HCT116 (cell line): ENCODE data around the gene ADGRG6. TPM values are rescaled to one million over a fixed set of nuclear protein-coding genes. Genes with fewer than 3 reads are reported as not detected.

ENCODE experiments used
- ATAC-seq: fragments of 200-7000 bp; cut with Tn5 transposase; 2 replicates; pipeline ENCODE4 v1.9.1; 2020; ENCODE audit warnings: mild to moderate bottlenecking, moderate library complexity
- BruUV-seq: library from RNA; stranded (reverse); fragments of 400-500 nt; replicated peaks from 2 replicates; lab custom pipeline; 2021; lab: Mats Ljungman, UMichigan
- CTCF ChIA-PET: fragments of 300-600 bp; sonication (Branson Sonifier 250); formaldehyde crosslinking; loops from one replicate; lab custom pipeline; 2021; ENCODE audit warnings: antibody characterized with exemption; lab: Charles Lee
- POLR2A ChIA-PET: fragments of 300-600, 350-600 bp; sonication (Branson Sonifier 250); formaldehyde crosslinking; loops from one replicate; lab custom pipeline; 2021; ENCODE audit warnings: antibody characterized with exemption; lab: Charles Lee
- RAD21 ChIA-PET, 2 experiments: fragments of 300-600 bp; sonication (Branson Sonifier 250); formaldehyde crosslinking; loops; one replicate each; lab custom pipeline; 2023; ENCODE audit warnings: low total read pairs in 2 of 2; ENCODE audit not compliant: uncharacterized antibody in 2 of 2, unreplicated experiment in 2 of 2, low non-redundant PET in 1 of 2; lab: Charles Lee
- DNase-seq: peaks from one replicate; pipeline ENCODE4 v3.0.0-alpha.2; 2010; ENCODE audit warnings: low read depth, low spot score
- H2AFZ ChIP-seq: fragments of 200-600 bp; shearing (Covaris generic), sonication (generic); 2 replicates; pipeline ENCODE4 v1.6.1; 2017; ENCODE audit warnings: low read depth, mixed run types, mixed read lengths, antibody characterized with exemption, low read length; ENCODE audit not compliant: poor library complexity, severe bottlenecking
- H3K27ac ChIP-seq: 2 replicates; pipeline ENCODE4 v1.5.1; 2012; ENCODE audit warnings: low read depth, low read length
- H3K27me3 ChIP-seq: fragments of 200-600 bp; sonication (generic); 2 replicates; pipeline ENCODE4 v1.6.1; 2016; ENCODE audit warnings: mixed run types, low read length, mixed read lengths; ENCODE audit not compliant: insufficient read depth
- H3K36me3 ChIP-seq, 2 experiments: fragments of 200-500 bp in 1 of 2; fragments of 200-600 bp in 1 of 2; sonication (Bioruptor generic) in 1 of 2; sonication (generic) in 1 of 2; 2 replicates each; pipeline versions ENCODE4 v1.5.1 to v1.6.1; 2014 to 2016; ENCODE audit warnings: low read length in 2 of 2, inconsistent platforms in 1 of 2, mixed read lengths in 1 of 2, mixed run types in 1 of 2; ENCODE audit not compliant: insufficient read depth in 2 of 2, control insufficient read depth in 1 of 2
- H3K4me1 ChIP-seq, 2 experiments: fragments of 200-600 bp in 1 of 2; sonication (generic) in 1 of 2; 2 replicates each; pipeline versions ENCODE4 v1.5.1 to v1.6.1; 2012 to 2017; ENCODE audit warnings: low read length in 2 of 2, inconsistent platforms in 1 of 2, mild to moderate bottlenecking in 1 of 2, mixed read lengths in 1 of 2, mixed run types in 1 of 2, moderate library complexity in 1 of 2; ENCODE audit not compliant: insufficient read depth in 2 of 2, control insufficient read depth in 1 of 2
- H3K4me2 ChIP-seq: fragments of 200-600 bp; sonication (generic); 2 replicates; pipeline ENCODE4 v1.6.1; 2017; ENCODE audit warnings: mixed run types, low read length, mixed read lengths
- H3K4me3 ChIP-seq, 2 experiments: fragments of 200-600 bp in 1 of 2; sonication (generic) in 1 of 2; replicated peaks in 1 of 2; 2 replicates each; pipeline ENCODE4 v1.5.1; 2011 to 2016; ENCODE audit warnings: low read length in 2 of 2, control low read depth in 1 of 2, low read depth in 1 of 2, mild to moderate bottlenecking in 1 of 2, mixed read lengths in 1 of 2, mixed run types in 1 of 2
- H3K79me2 ChIP-seq: fragments of 200-600 bp; sonication (generic); 2 replicates; pipeline ENCODE4 v1.6.1; 2017; ENCODE audit warnings: mild to moderate bottlenecking, mixed run types, low read length, moderate library complexity, mixed read lengths; ENCODE audit not compliant: insufficient read depth
- H3K9ac ChIP-seq: fragments of 200-600 bp; sonication (generic); 2 replicates; pipeline ENCODE4 v1.6.1; 2016; ENCODE audit warnings: low read length, mixed read lengths
- H3K9me2 ChIP-seq: fragments of 200-600 bp; sonication (generic), shearing (Covaris generic); 2 replicates; pipeline ENCODE4 v1.6.1; 2017; ENCODE audit warnings: mixed run types, mild to moderate bottlenecking, moderate library complexity; ENCODE audit not compliant: insufficient read depth
- H3K9me3 ChIP-seq, 2 experiments: fragments of 200-500 bp in 1 of 2; fragments of 200-600 bp in 1 of 2; sonication (Bioruptor generic) in 1 of 2; sonication (generic) in 1 of 2; 2 replicates each; pipeline ENCODE4 v1.6.1; 2014 to 2017; ENCODE audit warnings: low read length in 2 of 2, mixed read lengths in 2 of 2, inconsistent platforms in 1 of 2, low read depth in 1 of 2, mild to moderate bottlenecking in 1 of 2, mixed run types in 1 of 2, moderate library complexity in 1 of 2; ENCODE audit not compliant: control insufficient read depth in 1 of 2, insufficient read depth in 1 of 2
- H4K20me1 ChIP-seq: fragments of 200-600 bp; sonication (generic), shearing (Covaris generic); 2 replicates; pipeline ENCODE4 v1.6.1; 2017; ENCODE audit warnings: mixed run types, mild to moderate bottlenecking, moderate library complexity; ENCODE audit not compliant: insufficient read depth
- CBX3 ChIP-seq: IDR thresholded peaks from 2 replicates; pipeline ENCODE4 v1.6.1; 2012; ENCODE audit warnings: low read depth
- CEBPB ChIP-seq: IDR thresholded peaks from 2 replicates; pipeline ENCODE4 v1.6.1; 2012; ENCODE audit warnings: low read depth
- EGR1 ChIP-seq: IDR thresholded peaks from 2 replicates; pipeline ENCODE4 v1.6.1; 2012; ENCODE audit warnings: low read depth
- EZH2 ChIP-seq: fragments of 200-600 bp; sonication (generic); IDR thresholded peaks from 2 replicates; pipeline ENCODE4 v1.6.1; 2017; ENCODE audit warnings: antibody characterized with exemption, mixed run types
- FOSL1 ChIP-seq: IDR thresholded peaks from 2 replicates; pipeline ENCODE4 v1.6.1; 2012; ENCODE audit warnings: low read depth
- POLR2AphosphoS5 ChIP-seq: IDR thresholded peaks from 2 replicates; pipeline ENCODE4 v1.6.1; 2011; ENCODE audit warnings: mild to moderate bottlenecking, low read depth, low read length, moderate library complexity
- SIN3A ChIP-seq: IDR thresholded peaks from 2 replicates; pipeline ENCODE4 v1.6.1; 2012; ENCODE audit warnings: low read depth
- SP1 ChIP-seq: IDR thresholded peaks from 2 replicates; pipeline ENCODE4 v1.6.1; 2012; ENCODE audit warnings: low read depth
- SRF ChIP-seq: IDR thresholded peaks from 2 replicates; pipeline ENCODE4 v1.6.1; 2012; ENCODE audit warnings: low read depth
- YY1 ChIP-seq: IDR thresholded peaks from 2 replicates; pipeline ENCODE4 v1.6.1; 2011; ENCODE audit warnings: low read length, low read depth, moderate library complexity, mild to moderate bottlenecking; ENCODE audit not compliant: insufficient replicate concordance; ENCODE audit errors: extremely low read depth
- ZFX ChIP-seq: fragments of 450-650 bp; IDR thresholded peaks from 2 replicates; pipeline ENCODE4 v1.6.1; 2017
- ZNF274 ChIP-seq: fragments of 200-500 bp; sonication (Bioruptor generic); IDR thresholded peaks from 2 replicates; pipeline ENCODE4 v1.6.1; 2014; ENCODE audit warnings: mild to moderate bottlenecking, low read depth, low read length, inconsistent platforms
- intact Hi-C: fragments of 100-400 bp; cut with micrococcal nuclease; formaldehyde crosslinking; loops from 2 replicates; pipeline ENCODE4 v1.10.0; 2022
- total RNA-seq: library from RNA; stranded (reverse); gene quantifications from one replicate; pipeline ENCODE4 v1.2.1, GENCODE V29; 2021; ENCODE audit not compliant: unreplicated experiment
- TF ChIP-seq, protein P1 (sequence below), 3 experiments: fragments of 200-600 bp in 1 of 3; sonication (generic) in 1 of 3; IDR thresholded peaks in 2 of 3; conservative IDR thresholded peaks in 1 of 3; 2 replicates each; pipeline ENCODE4 v1.5.1; 2012 to 2017; ENCODE audit warnings: low read depth in 2 of 3, low read length in 2 of 3, antibody characterized with exemption in 1 of 3, borderline replicate concordance in 1 of 3, control low read depth in 1 of 3, mild to moderate bottlenecking in 1 of 3, mixed read lengths in 1 of 3, mixed run types in 1 of 3, moderate library complexity in 1 of 3; ENCODE audit not compliant: insufficient read depth in 1 of 3
- TF ChIP-seq, protein P2 (sequence below): IDR thresholded peaks from 2 replicates; pipeline ENCODE4 v1.6.1; 2011; ENCODE audit warnings: mild to moderate bottlenecking, low read length, moderate library complexity; ENCODE audit not compliant: insufficient replicate concordance; ENCODE audit errors: extremely low read depth
- TF ChIP-seq, protein P3 (sequence below): IDR thresholded peaks from 2 replicates; pipeline ENCODE4 v1.6.1; 2012

ADGRG6 gene
- total RNA-seq, 1 experiment from 2014 or later = 67.9 TPM

DNA sequence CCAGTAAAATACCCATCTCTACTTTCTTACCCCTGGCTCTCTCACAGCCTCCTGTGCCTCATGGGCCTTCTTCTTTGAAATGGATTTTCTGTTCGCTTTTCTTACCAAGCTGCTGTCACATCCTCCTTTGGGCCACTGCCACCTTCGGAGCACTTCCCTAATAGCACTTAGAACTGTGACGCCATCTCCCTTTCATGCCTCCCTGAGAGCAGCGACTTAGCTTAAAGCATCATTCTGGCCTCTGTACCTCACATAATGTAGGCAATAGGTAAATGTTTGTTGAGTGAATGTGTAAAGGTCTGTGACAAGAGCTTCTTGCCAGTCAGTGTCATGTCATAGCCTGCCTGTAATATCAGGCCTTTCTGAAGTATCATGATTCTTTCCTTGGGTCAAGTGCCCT lies 78.8 kb downstream of the ADGRG6 start:
- peaks cover 48% of the 10 kb centered on the region for H3K79me2 ChIP-seq
- H3K4me3 ChIP-seq = no peak overlapping the region
- no peaks in the 10 kb centered on the region for H3K9me3 ChIP-seq
- 0 out of 2 replicates have a peak overlapping the region, but pooled peaks have one; percentile 2 for H3K27ac ChIP-seq
- no TSS peak for BruUV-seq
- H4K20me1 ChIP-seq = no peaks in the 10 kb centered on the region
- no peak overlapping the region for H2AFZ ChIP-seq
- DNase-seq (no peak), ATAC-seq (no peak)
- peak overlapping the region; percentile 14 for H3K4me2 ChIP-seq
- no peaks in the 10 kb centered on the region for H3K36me3 ChIP-seq
- RAD21 ChIA-PET = no interaction called here
- TF ChIP-seq SRF (no peak), EZH2 (no peak), POLR2AphosphoS5 (no peak), FOSL1 (no peak), CEBPB (no peak), SIN3A (no peak), ZFX (no peak), YY1 (no peak), ZNF274 (no peak), SP1 (no peak), CBX3 (no peak), EGR1 (no peak)
- TF ChIP-seq, protein P1, sequence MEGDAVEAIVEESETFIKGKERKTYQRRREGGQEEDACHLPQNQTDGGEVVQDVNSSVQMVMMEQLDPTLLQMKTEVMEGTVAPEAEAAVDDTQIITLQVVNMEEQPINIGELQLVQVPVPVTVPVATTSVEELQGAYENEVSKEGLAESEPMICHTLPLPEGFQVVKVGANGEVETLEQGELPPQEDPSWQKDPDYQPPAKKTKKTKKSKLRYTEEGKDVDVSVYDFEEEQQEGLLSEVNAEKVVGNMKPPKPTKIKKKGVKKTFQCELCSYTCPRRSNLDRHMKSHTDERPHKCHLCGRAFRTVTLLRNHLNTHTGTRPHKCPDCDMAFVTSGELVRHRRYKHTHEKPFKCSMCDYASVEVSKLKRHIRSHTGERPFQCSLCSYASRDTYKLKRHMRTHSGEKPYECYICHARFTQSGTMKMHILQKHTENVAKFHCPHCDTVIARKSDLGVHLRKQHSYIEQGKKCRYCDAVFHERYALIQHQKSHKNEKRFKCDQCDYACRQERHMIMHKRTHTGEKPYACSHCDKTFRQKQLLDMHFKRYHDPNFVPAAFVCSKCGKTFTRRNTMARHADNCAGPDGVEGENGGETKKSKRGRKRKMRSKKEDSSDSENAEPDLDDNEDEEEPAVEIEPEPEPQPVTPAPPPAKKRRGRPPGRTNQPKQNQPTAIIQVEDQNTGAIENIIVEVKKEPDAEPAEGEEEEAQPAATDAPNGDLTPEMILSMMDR (IDR thresholded peaks at IDR 0.05 in 2 of 3, conservative IDR thresholded peaks at IDR 0.05 in 1 of 3; ENCODE audit: borderline replicate concordance in 1 of 3, insufficient read depth in 1 of 3, low read depth in 2 of 3, low read length in 2 of 3) = no peak
- TF ChIP-seq, protein P2, sequence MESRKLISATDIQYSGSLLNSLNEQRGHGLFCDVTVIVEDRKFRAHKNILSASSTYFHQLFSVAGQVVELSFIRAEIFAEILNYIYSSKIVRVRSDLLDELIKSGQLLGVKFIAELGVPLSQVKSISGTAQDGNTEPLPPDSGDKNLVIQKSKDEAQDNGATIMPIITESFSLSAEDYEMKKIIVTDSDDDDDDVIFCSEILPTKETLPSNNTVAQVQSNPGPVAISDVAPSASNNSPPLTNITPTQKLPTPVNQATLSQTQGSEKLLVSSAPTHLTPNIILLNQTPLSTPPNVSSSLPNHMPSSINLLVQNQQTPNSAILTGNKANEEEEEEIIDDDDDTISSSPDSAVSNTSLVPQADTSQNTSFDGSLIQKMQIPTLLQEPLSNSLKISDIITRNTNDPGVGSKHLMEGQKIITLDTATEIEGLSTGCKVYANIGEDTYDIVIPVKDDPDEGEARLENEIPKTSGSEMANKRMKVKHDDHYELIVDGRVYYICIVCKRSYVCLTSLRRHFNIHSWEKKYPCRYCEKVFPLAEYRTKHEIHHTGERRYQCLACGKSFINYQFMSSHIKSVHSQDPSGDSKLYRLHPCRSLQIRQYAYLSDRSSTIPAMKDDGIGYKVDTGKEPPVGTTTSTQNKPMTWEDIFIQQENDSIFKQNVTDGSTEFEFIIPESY = no peak
- TF ChIP-seq, protein P3, sequence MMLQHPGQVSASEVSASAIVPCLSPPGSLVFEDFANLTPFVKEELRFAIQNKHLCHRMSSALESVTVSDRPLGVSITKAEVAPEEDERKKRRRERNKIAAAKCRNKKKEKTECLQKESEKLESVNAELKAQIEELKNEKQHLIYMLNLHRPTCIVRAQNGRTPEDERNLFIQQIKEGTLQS = no peak
- CTCF ChIA-PET = no interaction called here
- H3K27me3 ChIP-seq = no peaks in the 10 kb centered on the region
- no peaks in the 10 kb centered on the region for H3K9me2 ChIP-seq
- H3K9ac ChIP-seq = no peak overlapping the region
- POLR2A ChIA-PET = no interaction called here
- intact Hi-C loops = no loop called here
- H3K4me1 ChIP-seq = peaks cover 56 to 60% of the 10 kb centered on the region in 2 experiments
